Mesodermal cell (in vitro differentiated cells): ENCODE results near the gene ASCL3.
A peak's percentile ranks its signal among the peaks of the same experiment; 100 is the strongest.

Experiments
- H3K27ac ChIP-seq: 2 replicates; pipeline ENCODE4 v1.7.0; 2013; ENCODE audit warnings: mild to moderate bottlenecking, low read depth, low read length, moderate library complexity; ENCODE audit not compliant: severe bottlenecking
- H3K36me3 ChIP-seq: 2 replicates; pipeline ENCODE4 v1.7.1; 2013; ENCODE audit warnings: mild to moderate bottlenecking, low read length, moderate library complexity; ENCODE audit not compliant: control insufficient read depth, insufficient read depth
- H3K4me1 ChIP-seq: one replicate; pipeline ENCODE4 v1.7.1; 2013; ENCODE audit warnings: mild to moderate bottlenecking, low read length; ENCODE audit not compliant: insufficient read depth, control insufficient read depth, poor library complexity, severe bottlenecking
- H3K4me3 ChIP-seq: 2 replicates; pipeline ENCODE4 v1.7.0; 2013; ENCODE audit warnings: low read length, control low read depth, mild to moderate bottlenecking; ENCODE audit not compliant: insufficient read depth, poor library complexity, severe bottlenecking; ENCODE audit errors: extremely low read depth
- H3K9me3 ChIP-seq: 2 replicates; pipeline ENCODE4 v1.7.1; 2013; ENCODE audit warnings: mild to moderate bottlenecking, low read length, moderate library complexity; ENCODE audit not compliant: control insufficient read depth
- WGBS, 2 experiments: methylation state at CpG; one replicate each; pipeline ENCODE4 v1.1.5; 2013; ENCODE audit warnings: missing lambda C conversion rate in 2 of 2; ENCODE audit not compliant: insufficient coverage in 2 of 2; 5-methylcytosine and 5-hydroxymethylcytosine counted together

Gene ASCL3

GRCh38 chr11:8928981-8929615, 13.7 kb downstream of the ASCL3 start:
- peaks cover 10% of the 10 kb centered on the region for H3K36me3 ChIP-seq
- no peak overlapping the region for H3K4me3 ChIP-seq
- H3K9me3 ChIP-seq = no peaks in the 10 kb centered on the region
- 95 to 98% methylated on average over 6 to 7 of the region's 9 CpGs for WGBS, 2 experiments
- no peak overlapping the region for H3K27ac ChIP-seq
- peaks cover 22% of the 10 kb centered on the region for H3K4me1 ChIP-seq

DNA sequence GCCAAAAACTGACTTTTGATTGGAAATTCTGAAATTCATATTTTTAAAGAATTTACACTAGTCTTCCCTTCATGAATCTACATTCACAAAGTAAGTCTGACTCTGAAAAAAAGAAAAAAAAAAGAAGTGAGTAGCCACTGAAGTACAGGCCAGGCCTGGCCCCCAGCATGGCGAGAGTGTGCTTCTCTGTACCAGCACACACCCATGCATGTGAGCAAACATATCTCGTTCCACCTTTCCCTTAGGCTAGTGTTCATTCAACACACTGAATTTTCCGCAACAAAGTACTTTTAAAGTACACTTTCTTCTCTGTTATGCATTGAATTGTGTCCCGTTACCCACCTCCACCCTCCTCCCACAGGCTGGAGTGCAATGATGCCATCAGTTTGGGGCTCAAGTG, 14.6 kb downstream of the ASCL3 start:
- Histone ChIP-seq H3K27ac (no peak overlapping the region), H3K9me3 (no peaks in the 10 kb centered on the region), H3K36me3 (peaks cover 13% of the 10 kb centered on the region), H3K4me1 (peaks cover 13% of the 10 kb centered on the region), H3K4me3 (no peak overlapping the region)
- WGBS, 2 experiments = 92 to 96% methylated on average over 3 to 4 of the region's 4 CpGs

GRCh38 chr11:8927233-8927632, 15.6 kb downstream of the ASCL3 start:
- H3K9me3 ChIP-seq = no peaks in the 10 kb centered on the region
- no peak overlapping the region for H3K4me3 ChIP-seq
- WGBS, 2 experiments = 85 to 89% methylated on average over 5 of the region's 5 CpGs
- peaks cover 5% of the 10 kb centered on the region for H3K4me1 ChIP-seq
- no peak overlapping the region for H3K27ac ChIP-seq
- H3K36me3 ChIP-seq = peaks cover 15% of the 10 kb centered on the region

DNA sequence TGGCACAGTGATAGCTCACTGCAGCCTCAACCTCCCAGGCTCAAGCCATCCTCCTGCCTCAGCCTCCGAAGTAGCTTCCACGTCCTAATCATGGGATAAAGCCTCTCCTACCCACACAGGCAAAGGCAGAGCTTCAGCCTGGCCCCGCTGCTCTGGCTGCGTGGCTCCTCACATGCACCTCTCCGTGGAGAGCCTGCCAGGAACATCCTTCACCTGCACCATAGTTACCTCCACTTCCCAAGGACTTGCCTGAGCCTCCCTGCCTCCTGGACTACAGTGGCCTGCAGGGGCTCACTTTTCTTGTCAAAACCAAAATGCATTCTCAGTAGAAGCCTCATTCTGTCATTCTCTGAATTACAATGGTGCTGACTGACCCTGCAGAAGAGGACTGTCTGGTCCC, 16.6 kb downstream of the ASCL3 start:
- H3K36me3 ChIP-seq = peaks cover 24% of the 10 kb centered on the region
- WGBS, 2 experiments = 83 to 99% methylated on average over 1 to 5 of the region's 5 CpGs

GRCh38 chr11:8925711-8926110, 17.1 kb downstream of the ASCL3 start:
- 91 to 93% methylated on average over 5 of the region's 5 CpGs for WGBS, 2 experiments
- H3K4me3 ChIP-seq = no peak overlapping the region
- peaks cover 30% of the 10 kb centered on the region for H3K36me3 ChIP-seq
- no peaks in the 10 kb centered on the region for H3K9me3 ChIP-seq
- no peak overlapping the region for H3K27ac ChIP-seq
- peaks cover 3% of the 10 kb centered on the region for H3K4me1 ChIP-seq

More for the DNA sequence above, 16.6 kb downstream of the ASCL3 start:
- Histone ChIP-seq H3K27ac (no peak overlapping the region), H3K9me3 (no peaks in the 10 kb centered on the region), H3K4me1 (peaks cover 5% of the 10 kb centered on the region), H3K4me3 (no peak overlapping the region)

DNA sequence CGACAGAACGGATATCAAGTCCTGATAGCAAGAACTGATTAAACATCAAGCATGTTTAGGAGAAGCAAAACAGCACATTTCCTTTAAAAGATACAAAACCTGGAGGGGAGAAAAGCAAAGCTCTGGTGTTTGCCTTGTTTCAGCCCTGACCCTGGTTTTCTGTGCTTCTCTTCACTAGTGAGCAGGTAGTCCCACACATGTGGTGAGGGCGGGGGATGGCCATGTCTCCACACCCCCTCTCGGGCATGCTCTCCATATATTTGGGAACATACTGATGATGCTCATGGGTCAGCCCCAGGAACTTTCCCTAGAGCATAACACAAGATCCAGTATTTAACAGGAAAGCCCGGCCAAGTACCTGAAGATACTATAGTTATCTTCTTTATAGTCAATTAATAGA, 20.1 kb downstream of the ASCL3 start:
- peaks cover 6% of the 10 kb centered on the region for H3K4me1 ChIP-seq
- peaks cover 58% of the 10 kb centered on the region for H3K36me3 ChIP-seq
- no peak overlapping the region for H3K4me3 ChIP-seq
- WGBS, 2 experiments = 100% methylated on average over 2 of the region's 5 CpGs; no CpG with 5 or more reads in 1 of the 2 experiments
- H3K9me3 ChIP-seq = no peaks in the 10 kb centered on the region
- H3K27ac ChIP-seq = no peak overlapping the region

GRCh38 chr11:8917157-8917825, 25.5 kb downstream of the ASCL3 start:
- H3K4me3 ChIP-seq = no peak overlapping the region
- peak overlapping the region; percentile 94 for H3K27ac ChIP-seq
- peaks cover 38% of the 10 kb centered on the region for H3K4me1 ChIP-seq
- H3K9me3 ChIP-seq = no peaks in the 10 kb centered on the region
- H3K36me3 ChIP-seq = peaks cover 73% of the 10 kb centered on the region
- WGBS, 2 experiments = 58 to 60% methylated on average over 4 of the region's 5 CpGs

GRCh38 chr11:8914661-8915018, 28.2 kb downstream of the ASCL3 start:
- no peaks in the 10 kb centered on the region for H3K9me3 ChIP-seq
- 92 to 94% methylated on average over 2 to 3 of the region's 4 CpGs for WGBS, 2 experiments

GRCh38 chr11:8913961-8914660, 28.7 kb downstream of the ASCL3 start:
- no peak overlapping the region for H3K4me3 ChIP-seq
- H3K27ac ChIP-seq = no peak overlapping the region
- peaks cover 38% of the 10 kb centered on the region for H3K4me1 ChIP-seq
- H3K9me3 ChIP-seq = no peaks in the 10 kb centered on the region
- WGBS, 2 experiments = 37 to 65% methylated on average over 5 of the region's 9 CpGs
- peaks cover 42% of the 10 kb centered on the region for H3K36me3 ChIP-seq

More at GRCh38 chr11:8914661-8915018, 28.2 kb downstream of the ASCL3 start:
- Histone ChIP-seq H3K36me3 (peaks cover 47% of the 10 kb centered on the region), H3K4me3 (no peak overlapping the region), H3K4me1 (peaks cover 38% of the 10 kb centered on the region), H3K27ac (no peak overlapping the region)

- Histone ChIP-seq H3K27ac (peak within 1 kb of the TSS; percentile 83), H3K9me3 (no peaks in the 10 kb centered on the region), H3K4me1 (peaks cover 21% of the 10 kb centered on the region), H3K4me3 (peak within 1 kb of the TSS; percentile 79), H3K36me3 (peaks cover 22% of the 10 kb centered on the region)
- WGBS, 2 experiments = 0% methylated on average over 43 to 45 of the region's 68 CpGs
Observed at GRCh38 chr11:8911029-8911823, 31.6 kb downstream of the ASCL3 start, which contains the start of gene AKIP1. Gene AKIP1 (plus strand): TSS chr11:8911189. CDS start chr11:8911450, 261 bp downstream.
